GM21737 (cell line): ENCODE data around the gene ENAH.

Experiments used
- ATAC-seq: cut with Tn5 transposase; IDR thresholded peaks from one replicate; pipeline ENCODE4 v1.9.1; 2021; ENCODE audit warnings: mild to moderate bottlenecking, moderate library complexity; ENCODE audit not compliant: unreplicated experiment

The ENAH gene

DNA sequence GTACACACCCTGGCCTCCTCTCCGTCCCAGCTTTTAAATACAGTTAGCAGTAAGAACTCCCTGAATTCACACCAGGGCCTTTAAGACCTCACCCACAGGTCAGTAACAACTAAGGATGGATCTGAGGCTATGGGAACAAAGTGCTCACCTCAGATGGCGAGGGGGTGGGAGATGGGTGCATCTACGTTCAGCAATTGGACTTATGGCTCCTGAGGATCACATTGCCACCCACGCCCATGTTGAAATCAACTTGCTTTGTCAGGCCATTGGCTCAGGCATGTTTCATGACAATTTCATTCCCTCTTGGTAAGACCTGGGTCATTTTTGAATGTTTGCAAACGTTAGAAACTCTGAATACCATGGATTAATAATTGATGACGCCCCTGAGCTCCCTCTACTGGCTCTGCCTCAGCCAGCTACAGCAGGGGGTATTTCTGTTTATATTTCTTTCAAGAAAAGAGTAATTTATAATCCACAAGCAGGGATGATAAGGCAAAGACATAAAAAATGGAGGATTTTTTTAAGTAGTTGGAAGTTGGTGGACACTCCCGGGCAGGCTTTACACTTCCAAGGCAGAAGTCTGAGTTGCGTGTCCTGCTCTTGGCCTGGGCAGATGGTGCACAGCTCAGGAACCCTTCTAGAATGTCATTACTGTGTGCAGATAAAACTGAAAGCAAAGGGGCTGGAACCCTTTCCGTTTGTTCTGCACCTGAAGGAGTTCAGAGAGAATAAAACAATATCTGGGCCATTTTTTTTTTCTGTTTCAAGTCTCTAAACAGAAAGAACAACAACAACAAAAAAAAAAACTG lies 211.4 kb downstream of the ENAH start:
- peak; percentile 42 for ATAC-seq

DNA sequence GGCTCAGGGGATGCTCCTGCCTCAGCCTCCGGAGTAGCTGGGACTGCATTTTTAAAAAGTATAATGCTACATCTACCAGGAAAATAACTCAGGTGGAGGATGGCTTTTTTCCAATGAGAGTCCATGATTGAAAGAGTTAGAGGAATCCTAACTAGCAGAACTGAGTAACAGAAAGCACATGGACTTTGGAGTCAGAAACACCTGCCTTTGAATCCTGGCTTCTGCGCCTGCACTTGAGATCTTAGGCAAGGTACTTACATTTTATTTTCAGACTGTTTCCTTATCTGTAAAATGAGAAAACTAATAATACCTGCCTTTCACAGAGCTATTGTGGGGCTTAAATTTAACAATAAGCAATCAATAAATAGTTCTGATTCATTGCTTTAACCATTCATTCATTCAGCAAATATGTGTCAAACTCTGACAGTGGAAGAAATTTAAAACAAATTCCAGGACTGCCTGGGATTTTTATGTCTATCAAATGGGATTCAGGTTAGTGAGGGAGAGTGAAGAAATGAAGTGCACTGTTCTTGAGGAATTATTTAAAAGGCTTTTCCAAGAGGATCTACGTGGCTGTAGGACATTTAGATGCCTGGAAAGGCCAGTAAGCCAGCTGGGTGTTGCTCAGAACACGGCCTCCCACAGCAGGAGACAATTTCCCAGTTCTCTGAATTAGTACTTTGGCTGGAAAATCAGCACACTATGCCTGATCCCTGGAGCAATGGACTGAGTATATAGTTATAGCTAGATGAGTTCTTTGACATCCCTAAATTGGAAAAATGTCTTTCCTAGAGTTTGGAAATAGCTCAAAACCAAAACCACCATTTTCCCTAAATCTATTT lies 212.3 kb downstream of the ENAH start:
- no peak for ATAC-seq

DNA sequence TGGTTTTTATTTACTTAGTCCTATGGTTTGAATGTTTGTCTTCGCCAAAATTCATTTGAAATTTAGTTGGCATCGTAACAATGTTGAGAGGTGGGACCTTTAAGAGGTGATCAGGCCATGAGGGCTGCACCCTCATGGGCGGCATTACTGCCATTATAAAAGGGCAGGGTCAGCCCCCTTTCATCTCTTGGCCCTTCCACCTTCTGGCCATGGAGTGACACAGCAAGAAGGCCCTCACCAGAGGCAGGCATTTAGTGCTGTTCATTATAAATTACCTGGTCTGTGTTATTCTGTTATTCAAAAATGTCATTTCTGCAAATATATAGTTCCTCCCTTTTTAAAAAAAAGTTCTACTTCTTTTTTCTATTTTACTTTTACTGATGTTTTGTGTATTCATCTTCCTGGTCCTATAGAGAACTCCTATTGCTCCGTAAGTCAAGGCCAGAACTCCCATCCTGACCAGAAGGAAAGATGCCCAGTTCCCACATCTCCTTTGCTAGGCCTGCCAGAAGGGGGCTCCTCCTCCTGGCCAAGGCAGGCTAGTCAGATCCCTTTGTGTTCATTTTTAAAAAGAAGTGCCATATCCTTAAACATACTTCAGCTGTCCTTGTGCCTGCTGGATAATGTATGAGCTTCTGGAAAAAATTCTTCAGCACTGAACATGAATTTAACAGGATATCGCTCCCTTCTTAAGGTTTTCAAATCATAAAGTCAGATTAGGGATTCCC lies 215.0 kb downstream of the ENAH start:
- ATAC-seq: no peak
